HG03575 (cell line): Measurements from ENCODE around the gene SLC24A4.

Experiments used
- ATAC-seq: cut with Tn5 transposase; IDR thresholded peaks from one replicate; pipeline ENCODE4 v1.9.1; 2021; ENCODE audit not compliant: unreplicated experiment, insufficient number of reproducible peaks, low FRiP score; ENCODE audit errors: extremely low read depth

The SLC24A4 gene

DNA sequence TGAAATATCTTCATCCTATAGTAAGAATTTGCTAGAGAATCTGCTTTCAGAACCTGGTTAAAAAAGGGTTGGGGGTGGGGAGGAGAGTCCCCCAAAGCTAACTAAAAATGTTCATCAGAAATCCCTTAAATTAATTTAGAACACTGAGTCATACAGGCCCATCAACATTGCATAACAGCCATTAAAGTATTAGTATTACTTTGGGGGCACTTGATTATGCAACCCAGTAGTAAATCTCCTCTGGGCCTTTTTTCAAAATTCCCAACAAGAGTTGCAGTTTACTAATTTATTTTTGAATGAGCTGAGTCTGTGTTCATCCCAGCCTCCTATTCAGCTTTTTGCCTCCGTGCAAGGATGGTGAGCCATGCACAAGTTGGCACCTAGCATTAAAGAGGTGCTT is 8.8 kb upstream of the SLC24A4 start:
- ATAC-seq: no peak

DNA sequence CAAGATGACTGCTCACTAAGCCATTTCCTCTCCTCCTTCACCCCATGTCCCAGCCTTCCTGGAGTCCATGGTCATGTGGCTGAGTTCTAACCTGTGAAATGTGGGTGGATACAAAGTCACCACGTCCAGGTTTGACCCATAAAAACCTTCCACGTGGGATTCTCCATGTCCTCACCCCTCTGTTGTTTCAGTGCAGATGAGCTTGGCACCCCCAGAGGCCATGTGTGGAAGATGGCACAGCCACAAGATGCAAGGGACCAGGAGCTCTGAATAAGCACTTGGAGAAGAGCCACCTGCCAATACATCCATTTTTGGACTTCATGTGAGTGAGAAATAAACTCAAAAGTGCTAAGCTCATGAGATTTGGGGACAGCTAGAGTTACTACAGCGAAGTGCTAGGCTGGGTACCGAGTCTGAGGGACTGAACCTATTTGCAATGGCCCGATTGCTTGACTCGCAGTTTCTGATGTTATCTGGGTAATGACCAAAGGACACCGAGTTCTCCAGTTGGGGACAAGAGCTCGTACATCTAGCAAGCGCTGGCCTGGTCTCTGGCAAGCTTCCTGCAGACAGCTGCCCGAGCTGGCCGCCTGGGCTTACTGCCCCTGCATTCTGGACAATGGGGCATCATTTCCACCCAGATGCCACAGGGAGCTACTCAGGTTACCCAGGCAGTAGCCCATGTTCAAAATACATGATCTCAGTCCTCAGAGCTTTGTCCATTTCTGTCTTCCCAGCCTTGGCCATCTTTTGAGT is 7.7 kb upstream of the SLC24A4 start:
- no peak for ATAC-seq

DNA sequence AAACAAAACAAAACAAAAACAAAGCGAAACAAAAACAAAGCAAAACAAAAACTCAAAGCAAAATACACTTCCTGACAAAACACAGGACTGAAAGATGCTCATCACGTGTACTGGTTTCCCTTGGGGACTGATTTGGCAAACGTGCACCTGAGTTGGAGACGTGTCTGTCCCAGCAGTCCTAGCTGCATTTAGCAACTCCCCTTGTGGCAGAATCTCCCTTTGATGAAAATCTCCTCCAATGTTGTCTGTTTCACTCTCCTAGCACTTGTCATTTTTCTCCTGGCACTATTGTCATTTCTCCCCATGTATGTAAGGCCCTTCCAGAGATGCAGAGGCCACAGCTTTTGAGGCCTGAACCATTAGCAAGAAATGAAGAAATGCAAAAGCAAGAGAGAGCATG is 6.8 kb upstream of the SLC24A4 start:
- ATAC-seq: no peak

DNA sequence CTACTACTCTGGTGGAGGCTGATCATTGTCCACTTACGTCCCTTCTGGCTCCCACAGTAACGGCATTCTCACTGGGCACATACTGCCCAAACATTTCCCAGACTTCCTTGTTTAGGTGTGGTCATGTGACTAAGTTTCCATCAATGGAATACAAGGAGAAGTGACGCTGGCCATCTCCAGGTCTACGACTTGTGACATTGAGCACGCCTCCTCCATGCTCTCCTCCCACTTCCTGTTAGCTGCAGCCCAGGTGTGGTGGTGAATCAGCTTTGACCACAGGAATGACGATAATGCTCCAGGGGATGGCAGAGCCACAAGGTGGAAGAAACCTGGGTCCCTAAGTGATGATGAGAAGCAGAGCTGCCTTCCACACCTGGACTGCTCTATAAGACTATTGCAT is 6.0 kb upstream of the SLC24A4 start:
- no peak for ATAC-seq

DNA sequence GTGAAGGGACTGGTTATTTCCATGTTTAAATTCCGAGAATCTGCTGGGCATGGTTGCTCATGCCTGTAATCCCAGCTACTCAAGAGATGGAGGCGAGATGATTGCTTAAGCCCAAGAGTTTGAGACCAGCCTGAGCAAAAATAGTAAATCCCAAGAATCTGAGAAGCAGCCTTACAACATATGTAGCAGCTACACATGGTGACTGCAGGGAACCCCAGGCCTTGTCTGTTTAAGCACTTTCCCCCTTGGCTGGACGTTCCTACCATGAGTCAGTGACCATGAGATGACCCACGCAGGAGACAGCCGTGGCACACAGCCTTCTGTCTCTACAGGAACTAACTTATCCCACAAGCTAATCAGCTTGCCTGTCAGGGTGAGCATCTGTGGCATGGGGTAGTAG is 5.5 kb upstream of the SLC24A4 start:
- no peak for ATAC-seq

DNA sequence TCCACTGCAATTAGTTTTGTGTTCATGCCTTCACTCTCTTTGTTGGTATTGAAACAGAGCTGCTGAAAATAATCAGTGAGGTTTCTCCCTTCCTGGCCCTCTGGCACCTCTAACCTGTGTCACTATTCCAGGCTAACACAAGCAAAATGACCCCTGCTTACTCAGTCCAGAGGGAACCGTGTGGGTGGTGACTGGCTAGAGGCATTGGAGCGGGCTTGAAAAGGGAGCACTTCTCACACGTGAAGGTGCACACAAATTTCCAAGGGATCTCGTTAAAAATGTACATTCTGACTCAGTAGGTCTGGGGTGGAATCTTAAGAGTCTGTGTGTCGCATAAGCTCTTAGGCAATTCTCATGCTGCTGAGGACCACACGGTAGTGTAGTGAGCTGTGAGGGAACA is 1.3 kb upstream of the SLC24A4 start:
- no peak for ATAC-seq

DNA sequence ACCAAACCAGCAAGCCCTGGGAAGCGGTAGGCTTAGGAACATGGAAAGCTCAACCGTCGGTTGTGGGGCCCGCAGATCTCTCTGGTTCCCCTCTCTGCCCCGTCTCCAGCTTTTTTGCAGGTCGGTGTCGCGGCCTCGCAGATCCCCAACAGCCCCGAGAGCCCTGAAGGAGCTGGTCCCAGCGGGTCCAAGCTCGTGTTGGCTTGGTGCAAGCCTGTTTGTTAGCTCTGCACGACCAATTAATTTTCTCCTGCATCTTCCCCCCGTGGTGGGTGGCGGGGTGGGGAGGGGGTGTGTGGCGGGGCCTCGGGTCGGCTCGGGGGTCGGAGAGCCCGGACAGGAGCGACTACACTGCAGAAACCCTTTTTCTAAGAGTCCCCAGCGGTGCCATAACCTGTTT is 449 bp upstream of the SLC24A4 start:
- ATAC-seq: no peak

DNA sequence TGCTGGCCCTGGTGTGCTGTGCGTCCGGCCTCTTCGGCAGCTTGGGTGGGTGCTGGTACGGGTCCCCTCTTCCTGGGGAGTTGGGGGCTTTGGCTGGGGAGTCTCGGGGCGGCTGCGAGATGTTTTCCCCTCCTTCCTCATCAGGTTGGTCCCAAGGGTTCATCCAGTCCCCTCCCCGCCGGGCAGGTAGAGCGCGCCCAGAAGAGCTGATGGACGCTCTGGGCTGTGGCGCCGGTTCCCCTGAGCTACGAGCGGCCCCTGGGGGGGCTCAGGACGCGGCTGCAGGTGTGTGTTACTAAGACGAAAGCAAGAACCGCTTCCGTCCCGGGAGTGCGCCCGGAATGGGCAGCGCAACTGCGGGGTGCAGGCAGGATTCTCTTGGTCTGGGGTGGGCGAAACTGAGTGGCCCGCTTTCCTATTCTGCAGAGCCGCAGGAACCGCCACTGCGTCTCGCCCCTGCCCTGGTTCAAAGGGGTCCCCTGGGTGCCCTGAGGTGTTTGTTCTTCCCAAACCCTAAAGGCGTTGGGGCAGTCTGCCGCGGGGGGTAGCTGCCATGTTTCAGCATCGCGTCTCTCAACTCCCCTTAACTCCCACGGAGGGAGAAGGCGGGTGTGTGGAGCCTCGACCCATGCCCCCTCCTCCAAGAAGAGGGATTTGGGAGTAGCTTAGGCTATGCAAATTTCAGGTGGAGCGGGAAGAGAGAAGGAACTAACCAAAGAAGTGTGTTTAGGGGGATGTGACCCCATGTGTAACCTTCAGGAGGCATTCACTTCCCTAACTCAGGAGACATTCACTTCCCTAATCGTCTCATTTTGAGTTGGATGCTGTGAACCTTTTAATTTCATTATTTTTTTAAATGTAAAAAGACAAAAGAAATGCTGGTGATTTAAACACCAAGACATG is 1.2 kb downstream of the SLC24A4 start:
- no peak for ATAC-seq

DNA sequence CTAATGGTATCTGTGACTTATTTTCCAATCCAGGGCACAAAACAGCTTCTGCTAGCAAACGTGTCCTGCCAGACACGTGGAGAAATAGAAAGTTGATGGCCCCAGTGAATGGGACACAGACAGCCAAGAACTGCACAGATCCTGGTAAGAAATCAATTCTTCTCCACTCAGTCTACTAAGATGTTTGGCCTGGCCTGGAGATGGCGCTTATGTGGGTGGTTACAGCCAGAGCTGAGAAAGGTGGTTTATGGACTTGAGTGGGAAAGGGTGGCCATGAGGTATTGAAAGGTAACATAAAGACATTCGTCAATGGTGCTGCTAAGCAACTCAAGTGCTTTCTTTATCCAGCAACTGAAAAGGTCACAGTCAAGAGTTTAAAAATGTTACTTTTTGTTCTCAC is 2.9 kb downstream of the SLC24A4 start:
- no peak for ATAC-seq

DNA sequence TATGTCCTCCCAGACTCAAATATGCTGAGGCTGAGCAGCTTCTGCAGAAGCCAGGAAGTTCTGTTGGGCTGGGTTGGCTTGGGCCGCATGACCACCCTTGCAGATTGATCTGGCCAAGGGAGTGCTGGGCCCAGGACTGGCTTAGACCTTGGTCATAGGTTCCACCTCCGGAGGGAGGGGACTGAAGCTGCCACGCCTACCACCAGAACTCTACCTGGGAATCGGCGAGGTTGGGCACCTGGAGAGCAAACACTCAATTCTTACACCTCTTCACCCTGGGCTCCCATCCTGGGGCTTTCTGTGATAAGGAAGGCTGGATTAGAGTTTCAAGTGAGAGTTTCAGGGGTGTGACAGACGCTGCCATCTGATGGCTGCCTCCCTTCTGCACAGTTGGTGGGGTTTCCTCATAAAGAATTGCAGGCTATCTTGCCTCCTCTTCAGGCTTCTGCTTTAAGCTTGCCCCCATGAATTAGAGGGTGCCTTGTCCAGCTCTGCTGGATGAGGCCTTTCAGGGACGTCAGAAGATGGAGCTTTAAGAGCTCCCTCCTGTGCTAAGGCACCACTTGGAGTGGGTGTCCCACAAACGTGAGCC is 5.8 kb downstream of the SLC24A4 start:
- no peak for ATAC-seq

DNA sequence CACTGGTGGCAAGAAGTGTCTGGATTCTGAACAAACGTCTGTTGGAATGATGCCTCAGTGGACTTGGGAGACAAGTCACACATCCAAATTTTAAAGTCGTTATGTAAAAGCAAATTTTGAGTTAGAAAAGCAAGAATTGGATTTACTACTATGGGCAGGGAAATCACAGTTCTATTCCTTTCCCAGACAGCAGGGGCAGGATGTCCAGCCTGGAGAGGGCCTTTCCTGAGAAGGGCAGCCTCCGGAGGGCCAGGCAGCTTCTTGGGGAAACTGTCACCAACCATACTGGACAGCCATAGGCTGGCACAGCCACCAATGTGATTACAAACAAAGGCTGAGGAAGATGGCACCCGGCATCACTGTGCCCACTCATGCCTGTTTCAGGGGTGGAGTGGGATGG is 11.1 kb downstream of the SLC24A4 start:
- ATAC-seq: no peak

DNA sequence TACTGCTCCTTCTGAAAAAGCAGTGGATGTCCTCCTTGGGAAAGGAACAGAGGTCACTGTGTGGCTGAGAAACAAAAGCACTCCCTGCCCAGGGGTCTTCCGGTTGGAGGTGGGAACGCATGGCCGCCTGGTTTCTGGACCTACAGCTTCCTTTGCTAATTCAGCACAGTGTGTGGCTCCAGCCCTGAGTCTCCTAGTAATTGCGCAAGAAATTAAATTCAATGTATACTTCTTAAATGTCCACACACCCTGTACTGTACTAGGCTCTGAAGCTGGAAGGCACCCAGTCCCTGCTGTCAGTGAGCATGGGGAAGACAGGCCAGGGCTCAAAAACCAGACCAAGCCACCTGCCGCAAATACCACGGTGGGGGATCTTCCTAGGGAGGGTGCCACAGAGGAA is 13.4 kb downstream of the SLC24A4 start:
- no peak for ATAC-seq

DNA sequence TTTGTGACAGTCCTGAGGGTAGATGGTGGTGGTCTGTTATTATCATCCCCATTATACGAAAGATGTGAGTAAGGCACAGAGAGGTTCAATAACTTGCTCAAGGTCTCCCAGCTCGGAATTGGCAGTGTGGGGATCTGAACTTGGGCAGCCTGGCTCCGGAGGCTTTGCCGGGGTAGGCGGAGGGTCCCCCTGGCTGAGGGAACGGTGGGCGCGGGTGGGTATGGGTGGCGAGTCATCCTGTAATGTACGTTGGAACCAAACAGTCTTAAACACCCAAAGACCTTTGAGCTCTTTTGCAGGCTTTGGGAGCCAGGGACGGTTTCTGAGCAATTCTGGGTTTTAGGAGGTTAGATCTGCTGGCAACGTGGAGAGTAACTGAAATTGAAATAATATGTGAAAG is 16.5 kb downstream of the SLC24A4 start:
- ATAC-seq: no peak

DNA sequence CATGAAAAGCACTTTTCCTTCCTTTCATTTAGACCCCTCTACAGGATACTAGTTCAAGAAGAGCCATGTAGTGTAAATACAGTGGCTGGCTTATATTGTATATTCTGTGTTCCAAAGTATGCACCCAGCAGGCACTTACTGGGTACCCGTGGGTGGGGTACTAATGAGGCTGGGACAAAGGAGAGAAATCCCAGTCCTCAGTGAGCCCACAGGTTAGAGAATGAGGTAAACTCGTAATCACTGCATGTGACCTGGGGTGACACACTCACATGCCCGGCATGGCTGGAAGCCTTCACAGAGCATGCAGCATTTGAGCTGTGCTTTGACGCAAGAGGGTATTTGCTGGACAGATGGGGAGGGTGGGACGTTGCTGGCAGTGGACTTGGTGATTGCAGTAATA is 17.1 kb downstream of the SLC24A4 start:
- no peak for ATAC-seq

DNA sequence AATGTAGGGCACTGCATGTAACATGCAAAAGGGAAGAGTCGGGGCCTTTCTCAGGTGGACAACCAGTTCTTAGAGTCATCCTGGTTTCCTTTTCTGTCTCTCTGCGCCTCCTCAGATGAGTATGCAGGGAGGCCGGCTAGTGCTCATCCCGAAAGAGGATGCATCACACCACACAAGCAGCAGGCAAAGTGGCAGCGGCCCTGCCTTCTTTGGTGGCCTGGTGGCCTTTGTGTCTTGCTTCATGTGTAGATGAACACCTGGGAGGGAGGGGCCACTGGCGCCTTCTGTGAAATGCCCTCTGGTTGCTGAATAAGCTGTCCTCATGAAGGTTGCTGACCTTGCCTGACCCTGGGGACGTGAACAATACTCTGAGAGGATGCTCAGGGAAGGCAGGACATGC is 18.0 kb downstream of the SLC24A4 start:
- ATAC-seq: no peak

DNA sequence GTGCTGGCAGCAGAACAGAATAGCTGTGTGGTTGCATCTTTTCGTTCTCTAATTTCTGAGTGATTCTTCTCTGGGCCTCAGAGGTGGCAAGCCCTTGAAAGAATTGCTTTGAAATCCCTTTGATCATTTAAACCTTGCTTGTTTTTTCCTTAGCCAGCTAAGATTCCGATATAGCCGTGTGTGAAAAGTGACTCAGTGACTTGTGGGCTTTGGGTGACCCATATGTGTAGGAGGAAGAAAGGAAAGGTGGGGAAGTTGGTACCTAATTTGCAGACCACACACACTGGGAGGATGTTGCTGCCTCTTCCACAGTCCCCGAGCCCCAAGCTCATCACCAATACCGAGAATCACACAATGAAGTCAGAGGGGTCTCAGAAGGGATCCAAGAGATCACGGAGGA is 18.8 kb downstream of the SLC24A4 start:
- no peak for ATAC-seq

DNA sequence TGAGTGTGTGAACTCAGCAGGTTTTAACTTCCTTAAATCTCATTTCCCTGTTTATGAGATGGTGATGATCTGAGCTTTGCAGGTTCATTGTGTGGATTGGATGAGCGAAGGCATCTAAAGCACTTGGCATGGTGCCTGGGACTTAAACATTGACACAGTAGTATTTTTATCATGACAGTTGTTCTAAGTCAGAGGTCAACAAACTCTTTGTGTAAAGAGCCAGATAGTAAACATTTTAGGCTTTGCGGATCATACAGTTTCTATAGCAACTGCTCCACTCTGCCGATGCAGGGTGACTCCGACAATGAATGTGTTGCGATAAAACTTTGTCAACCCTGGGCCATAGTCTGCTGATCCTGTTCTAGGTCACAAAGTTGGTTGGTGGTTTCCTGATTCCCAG is 25.2 kb downstream of the SLC24A4 start:
- no peak for ATAC-seq

DNA sequence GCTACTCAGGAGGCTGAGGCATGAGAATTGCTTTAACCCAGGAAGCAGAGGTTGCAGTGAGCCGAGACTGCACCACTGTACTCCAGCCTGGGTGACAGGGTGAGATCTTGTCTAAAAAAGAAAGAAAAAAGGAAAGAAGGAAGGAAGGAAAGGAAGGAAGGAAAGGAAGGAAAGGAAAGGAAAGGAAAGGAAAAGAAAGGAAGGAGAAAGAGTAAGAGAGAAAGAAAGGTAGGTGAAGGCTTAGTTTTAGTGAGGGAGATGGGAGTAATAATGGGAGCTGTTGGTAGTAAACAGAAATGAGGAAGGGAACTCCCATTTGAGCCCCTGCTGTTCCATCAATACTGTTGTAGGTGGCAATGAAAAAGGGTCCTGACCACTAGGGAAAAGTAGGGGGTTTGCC is 28.8 kb downstream of the SLC24A4 start:
- ATAC-seq: no peak

DNA sequence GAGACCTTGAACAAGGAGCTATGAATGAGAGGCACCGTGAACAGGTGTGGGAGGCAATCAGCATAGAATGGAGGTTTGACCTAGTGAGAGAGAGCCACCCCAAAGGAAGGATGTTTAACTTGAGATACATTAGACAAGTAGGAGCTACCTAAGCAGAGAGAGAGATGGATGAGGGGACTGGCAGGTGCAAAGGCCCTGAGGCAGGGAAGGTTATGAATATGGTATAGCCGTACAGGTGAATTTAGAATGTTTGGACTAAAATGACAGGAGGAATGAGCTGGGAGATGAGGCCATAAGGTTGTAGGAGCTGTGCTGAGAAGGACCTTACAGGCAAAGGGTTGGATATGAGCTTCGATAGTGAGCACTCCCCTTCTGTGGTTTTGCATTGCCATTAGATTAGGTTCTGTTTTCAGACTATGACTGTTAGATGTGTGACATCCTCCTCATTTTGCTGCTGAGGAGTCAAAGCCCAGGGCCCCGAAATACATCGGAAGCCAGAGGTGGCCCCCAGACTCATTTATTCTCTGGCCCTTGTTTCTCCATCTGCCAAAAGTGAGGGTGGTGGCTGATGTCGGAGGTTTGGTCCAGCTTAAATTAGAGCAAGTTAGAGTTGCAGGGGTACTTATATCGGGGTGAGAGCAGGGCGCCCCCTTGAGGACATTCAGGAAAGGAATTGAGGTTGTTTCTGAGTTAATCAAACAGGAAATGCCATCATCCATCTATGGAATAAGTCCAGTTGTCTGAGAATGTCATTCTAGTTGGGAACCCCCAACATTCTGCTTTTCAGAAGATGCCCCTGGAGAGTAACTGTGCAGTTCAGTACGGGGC is 29.4 kb downstream of the SLC24A4 start:
- ATAC-seq: no peak
